ENCODE data around the gene SNAP29. TPM values are rescaled to one million over a fixed set of nuclear protein-coding genes. Genes with fewer than 3 reads are reported as not detected.

Gene SNAP29
- total and polyA plus RNA-seq, 9 of the 15 experiments (the other 6 are each of a cell fraction or from before 2014, with no cell fraction given): 19.5 to 250 (median 75.9) TPM

- TF ChIP-seq, protein P1, sequence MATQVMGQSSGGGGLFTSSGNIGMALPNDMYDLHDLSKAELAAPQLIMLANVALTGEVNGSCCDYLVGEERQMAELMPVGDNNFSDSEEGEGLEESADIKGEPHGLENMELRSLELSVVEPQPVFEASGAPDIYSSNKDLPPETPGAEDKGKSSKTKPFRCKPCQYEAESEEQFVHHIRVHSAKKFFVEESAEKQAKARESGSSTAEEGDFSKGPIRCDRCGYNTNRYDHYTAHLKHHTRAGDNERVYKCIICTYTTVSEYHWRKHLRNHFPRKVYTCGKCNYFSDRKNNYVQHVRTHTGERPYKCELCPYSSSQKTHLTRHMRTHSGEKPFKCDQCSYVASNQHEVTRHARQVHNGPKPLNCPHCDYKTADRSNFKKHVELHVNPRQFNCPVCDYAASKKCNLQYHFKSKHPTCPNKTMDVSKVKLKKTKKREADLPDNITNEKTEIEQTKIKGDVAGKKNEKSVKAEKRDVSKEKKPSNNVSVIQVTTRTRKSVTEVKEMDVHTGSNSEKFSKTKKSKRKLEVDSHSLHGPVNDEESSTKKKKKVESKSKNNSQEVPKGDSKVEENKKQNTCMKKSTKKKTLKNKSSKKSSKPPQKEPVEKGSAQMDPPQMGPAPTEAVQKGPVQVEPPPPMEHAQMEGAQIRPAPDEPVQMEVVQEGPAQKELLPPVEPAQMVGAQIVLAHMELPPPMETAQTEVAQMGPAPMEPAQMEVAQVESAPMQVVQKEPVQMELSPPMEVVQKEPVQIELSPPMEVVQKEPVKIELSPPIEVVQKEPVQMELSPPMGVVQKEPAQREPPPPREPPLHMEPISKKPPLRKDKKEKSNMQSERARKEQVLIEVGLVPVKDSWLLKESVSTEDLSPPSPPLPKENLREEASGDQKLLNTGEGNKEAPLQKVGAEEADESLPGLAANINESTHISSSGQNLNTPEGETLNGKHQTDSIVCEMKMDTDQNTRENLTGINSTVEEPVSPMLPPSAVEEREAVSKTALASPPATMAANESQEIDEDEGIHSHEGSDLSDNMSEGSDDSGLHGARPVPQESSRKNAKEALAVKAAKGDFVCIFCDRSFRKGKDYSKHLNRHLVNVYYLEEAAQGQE (IDR thresholded peaks at IDR 0.05; ENCODE audit: borderline replicate concordance): no peak
- TF ChIP-seq, protein P1 (CRISPR knock-in tag; IDR thresholded peaks at IDR 0.05; ENCODE audit: low read depth): no peak
- TF ChIP-seq SMC3 (conservative IDR thresholded peaks at IDR 0.05; ENCODE audit: insufficient read depth, low read depth, low read length) (0 out of 2 replicates have a peak, but pooled peaks have one; percentile 6), BCL6 (CRISPR knock-in tag; IDR thresholded peaks at IDR 0.05) (no peak), ZBTB40 (IDR thresholded peaks at IDR 0.05) (no peak), ZBTB40 (CRISPR knock-in tag; IDR thresholded peaks at IDR 0.05) (no peak), CHD2 (IDR thresholded peaks at IDR 0.05; ENCODE audit: low read depth, low read length) (peak; percentile 46)
- TF ChIP-seq, protein P2, sequence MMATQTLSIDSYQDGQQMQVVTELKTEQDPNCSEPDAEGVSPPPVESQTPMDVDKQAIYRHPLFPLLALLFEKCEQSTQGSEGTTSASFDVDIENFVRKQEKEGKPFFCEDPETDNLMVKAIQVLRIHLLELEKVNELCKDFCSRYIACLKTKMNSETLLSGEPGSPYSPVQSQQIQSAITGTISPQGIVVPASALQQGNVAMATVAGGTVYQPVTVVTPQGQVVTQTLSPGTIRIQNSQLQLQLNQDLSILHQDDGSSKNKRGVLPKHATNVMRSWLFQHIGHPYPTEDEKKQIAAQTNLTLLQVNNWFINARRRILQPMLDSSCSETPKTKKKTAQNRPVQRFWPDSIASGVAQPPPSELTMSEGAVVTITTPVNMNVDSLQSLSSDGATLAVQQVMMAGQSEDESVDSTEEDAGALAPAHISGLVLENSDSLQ (IDR thresholded peaks at IDR 0.05): peak; percentile 31; the same call in 1 of the 2 replicates
Measured at GRCh38 chr22:20937031-20937793, 78.4 kb downstream of the SNAP29 start (continued).
